Brain pericyte (primary cell): ENCODE data around the gene CASQ1.

Experiments used
- DNase-seq: peaks from one replicate; pipeline ENCODE4 v3.0.0-alpha.2; 2012; ENCODE audit warnings: low read depth, low spot score

The CASQ1 gene

GRCh38 chr1:160189649-160190625, at the start of gene CASQ1:
Gene CASQ1 (plus strand): TSS chr1:160190575. CDS start chr1:160190752, 177 bp downstream.
- DNase-seq: no peak

- DNase-seq: no peak
Measured at GRCh38 chr1:160143695-160144094, 46.7 kb upstream of the CASQ1 start.

GRCh38 chr1:160144921-160145320, 45.5 kb upstream of the CASQ1 start:
- DNase-seq: no peak

DNA sequence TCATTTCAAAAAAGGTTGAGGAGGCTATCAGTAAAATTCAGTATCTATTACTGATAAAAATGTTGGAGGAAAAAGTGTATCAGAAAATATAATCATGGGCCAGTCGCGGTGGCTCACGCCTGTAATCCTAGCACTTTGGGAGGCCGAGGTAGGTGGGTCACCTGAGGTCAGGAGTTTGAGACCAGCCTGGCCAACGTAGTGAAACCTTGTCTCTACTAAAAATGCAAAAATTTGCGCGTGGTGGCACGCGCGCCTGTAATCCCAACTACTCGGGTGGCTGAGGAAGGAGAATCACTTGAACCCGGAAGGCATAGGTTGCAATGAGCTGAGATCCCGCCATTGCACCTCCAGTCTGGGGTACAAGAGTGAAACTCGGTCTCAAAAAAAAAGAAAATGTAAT, 44.3 kb upstream of the CASQ1 start:
- no peak for DNase-seq

GRCh38 chr1:160148121-160148520, 42.3 kb upstream of the CASQ1 start:
- DNase-seq: no peak

GRCh38 chr1:160149233-160149632, 41.1 kb upstream of the CASQ1 start:
- no peak for DNase-seq

- DNase-seq: no peak
Measured at GRCh38 chr1:160149716-160150115, 40.7 kb upstream of the CASQ1 start.

GRCh38 chr1:160151303-160151702, 39.1 kb upstream of the CASQ1 start, which contains the start of gene ATP1A4:
Gene ATP1A4 (plus strand): TSS chr1:160151603. CDS start chr1:160152041, 438 bp downstream.
- no peak for DNase-seq

DNA sequence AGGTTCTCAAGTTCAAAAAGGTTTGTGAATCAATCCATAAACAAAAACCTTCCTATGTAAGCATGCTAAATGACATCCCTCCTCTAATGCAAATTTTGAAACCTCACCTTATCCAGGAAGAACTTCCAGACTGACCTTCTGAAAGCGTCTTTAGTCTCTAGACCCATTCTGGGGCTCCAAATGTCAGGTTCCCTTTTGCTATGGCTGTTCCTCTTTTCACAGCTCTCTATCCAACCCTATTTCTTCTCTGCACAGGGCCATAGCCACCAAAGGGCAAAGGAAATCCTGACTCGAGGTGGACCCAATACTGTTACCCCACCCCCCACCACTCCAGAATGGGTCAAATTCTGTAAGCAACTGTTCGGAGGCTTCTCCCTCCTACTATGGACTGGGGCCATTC, 35.6 kb upstream of the CASQ1 start:
- DNase-seq: no peak

GRCh38 chr1:160156361-160156760, 34.0 kb upstream of the CASQ1 start:
- DNase-seq: no peak

DNA sequence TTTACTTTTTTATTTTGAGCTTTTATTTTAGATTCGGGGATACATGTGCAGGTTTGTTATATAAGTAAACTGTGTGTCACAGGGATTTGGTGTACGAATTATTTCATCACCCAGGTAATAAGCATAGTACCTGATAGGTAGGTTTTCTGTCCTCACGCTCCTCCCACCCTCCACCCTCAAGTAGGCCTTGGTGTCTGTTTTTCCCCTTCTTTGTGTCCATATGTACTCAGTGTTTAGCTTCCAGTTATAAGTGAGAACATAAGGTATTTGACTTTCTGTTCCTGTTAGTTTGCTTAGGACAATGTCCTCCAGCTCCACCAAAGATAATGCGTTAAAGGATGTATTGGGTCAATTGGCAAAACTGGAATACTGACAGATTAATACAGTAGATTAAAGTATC, 33.2 kb upstream of the CASQ1 start:
- no peak for DNase-seq

GRCh38 chr1:160158031-160158430, 32.3 kb upstream of the CASQ1 start:
- no peak for DNase-seq

- DNase-seq: no peak
Measured at GRCh38 chr1:160158534-160158933, 31.8 kb upstream of the CASQ1 start.

DNA sequence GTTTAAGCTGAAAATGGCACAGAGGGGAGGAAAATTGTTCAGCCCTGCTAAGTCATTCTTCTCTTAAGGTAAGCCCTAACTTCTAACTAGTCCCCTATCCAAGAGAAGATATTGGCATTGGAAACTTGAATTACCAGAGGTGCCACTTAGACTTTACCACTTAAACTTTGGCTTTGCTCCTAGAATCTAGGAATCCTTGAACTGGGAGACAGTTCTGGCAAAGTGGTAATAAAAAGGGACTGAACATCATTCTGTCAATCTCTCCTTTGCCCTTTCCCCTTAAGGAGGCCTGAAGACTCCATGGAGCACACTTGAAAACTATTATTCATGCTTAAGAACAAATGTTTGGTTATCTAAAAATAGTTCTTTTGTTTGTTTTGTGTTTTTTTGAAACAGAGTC, 30.5 kb upstream of the CASQ1 start:
- no peak for DNase-seq

DNA sequence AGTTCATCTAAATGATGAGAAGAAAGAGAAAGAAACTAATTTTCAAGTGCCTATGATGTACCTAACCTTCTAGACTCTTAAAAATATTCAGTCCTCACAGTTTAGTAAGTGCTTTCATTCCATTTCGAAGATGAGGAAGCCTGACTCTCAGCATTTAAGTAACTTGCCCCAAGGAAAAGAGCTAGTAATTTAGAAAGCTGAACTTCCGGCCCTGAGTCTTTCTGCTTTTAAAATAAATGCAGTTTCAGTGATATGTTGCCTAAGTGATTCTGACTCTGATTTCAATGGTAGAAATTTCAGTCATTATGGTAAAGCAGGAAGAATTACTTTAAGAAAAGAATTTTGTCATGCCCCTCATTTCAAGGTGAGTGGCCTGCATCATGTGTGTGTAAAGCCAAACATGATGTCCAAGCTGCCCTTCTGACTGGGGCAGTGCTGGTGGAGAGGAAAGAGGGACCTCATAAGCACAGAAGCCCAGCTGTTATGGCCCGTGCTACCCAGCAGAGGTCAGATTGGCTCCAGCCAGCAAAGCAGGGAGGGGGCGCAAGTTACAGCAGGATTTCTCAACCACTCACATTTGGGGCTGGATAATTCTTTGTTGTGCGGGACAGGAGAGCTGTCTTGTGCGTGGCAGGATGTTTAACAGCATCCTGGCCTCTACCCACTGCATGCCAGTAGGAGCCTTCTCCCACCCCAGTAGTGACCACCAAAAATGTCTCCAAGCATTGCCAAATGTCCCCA, 28.2 kb upstream of the CASQ1 start:
- no peak for DNase-seq

GRCh38 chr1:160162931-160163330, 27.4 kb upstream of the CASQ1 start:
- DNase-seq: no peak

DNA sequence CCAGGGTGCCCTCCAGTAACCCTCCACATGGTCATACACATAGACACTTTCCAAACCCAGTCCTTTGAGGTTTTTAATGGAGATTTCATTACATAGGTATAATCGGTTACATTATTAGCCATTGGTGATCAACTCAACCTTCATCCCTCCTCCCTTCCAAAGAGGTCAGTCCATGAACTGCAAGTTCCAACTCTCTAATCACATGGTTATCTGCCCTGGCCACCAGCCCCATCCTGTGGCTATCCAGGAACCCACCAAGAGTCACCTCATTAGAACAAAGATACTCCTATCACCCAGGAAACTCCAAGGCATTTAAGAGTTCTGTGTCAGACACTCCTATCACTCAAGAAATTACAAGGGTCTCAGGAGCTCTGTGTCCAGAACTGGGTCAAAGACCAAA, 26.8 kb upstream of the CASQ1 start:
- no peak for DNase-seq

DNA sequence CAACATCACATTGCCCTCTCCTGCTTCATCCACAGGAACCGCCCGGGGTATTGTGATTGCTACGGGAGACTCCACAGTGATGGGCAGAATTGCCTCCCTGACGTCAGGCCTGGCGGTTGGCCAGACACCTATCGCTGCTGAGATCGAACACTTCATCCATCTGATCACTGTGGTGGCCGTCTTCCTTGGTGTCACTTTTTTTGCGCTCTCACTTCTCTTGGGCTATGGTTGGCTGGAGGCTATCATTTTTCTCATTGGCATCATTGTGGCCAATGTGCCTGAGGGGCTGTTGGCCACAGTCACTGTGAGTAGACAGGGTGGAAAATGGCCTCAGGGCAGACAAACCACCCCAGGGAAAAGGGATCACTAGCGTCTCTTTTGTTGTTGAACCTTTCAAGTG, 26.3 kb upstream of the CASQ1 start:
- DNase-seq: no peak

DNA sequence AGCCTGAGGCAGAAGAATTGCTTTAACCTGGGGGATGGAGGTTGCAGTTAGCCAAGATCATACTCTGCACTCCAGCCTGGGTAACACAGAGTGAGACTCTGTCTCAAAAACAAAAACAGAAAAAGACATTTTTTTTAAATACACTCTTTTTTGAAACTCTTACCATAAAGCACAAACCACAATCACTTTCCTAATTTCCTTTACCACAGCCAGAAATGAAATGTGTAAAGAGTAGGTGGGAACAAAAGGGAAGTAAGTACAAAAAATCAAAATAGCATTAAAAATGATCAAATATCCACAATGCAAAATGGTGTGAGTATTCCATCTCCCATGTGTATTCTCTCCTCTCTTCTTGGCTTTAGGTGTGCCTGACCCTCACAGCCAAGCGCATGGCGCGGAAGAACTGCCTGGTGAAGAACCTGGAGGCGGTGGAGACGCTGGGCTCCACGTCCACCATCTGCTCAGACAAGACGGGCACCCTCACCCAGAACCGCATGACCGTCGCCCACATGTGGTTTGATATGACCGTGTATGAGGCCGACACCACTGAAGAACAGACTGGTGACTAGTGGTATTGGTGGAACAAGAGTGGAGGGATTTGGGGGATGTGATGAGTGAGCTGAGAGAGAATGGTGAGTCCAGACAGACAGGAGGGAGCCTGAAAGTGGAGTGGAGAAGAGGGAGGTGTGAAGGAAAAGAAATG, 24.1 kb upstream of the CASQ1 start:
- no peak for DNase-seq

DNA sequence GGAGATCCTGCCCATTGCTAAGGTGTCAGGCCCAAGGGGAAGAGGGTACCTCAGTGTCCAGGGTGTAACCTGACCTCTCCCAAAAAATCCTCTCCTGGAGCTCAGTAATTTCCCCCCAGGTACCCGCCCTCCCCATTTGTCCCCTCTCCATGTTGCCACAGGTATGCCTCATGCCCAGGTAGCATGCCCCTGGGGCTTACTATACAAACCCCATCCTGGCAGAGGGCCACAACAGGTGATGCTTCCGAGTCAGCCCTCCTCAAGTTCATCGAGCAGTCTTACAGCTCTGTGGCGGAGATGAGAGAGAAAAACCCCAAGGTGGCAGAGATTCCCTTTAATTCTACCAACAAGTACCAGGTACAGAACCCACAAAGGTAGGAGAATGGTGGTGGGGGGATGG, 23.3 kb upstream of the CASQ1 start:
- DNase-seq: no peak

DNA sequence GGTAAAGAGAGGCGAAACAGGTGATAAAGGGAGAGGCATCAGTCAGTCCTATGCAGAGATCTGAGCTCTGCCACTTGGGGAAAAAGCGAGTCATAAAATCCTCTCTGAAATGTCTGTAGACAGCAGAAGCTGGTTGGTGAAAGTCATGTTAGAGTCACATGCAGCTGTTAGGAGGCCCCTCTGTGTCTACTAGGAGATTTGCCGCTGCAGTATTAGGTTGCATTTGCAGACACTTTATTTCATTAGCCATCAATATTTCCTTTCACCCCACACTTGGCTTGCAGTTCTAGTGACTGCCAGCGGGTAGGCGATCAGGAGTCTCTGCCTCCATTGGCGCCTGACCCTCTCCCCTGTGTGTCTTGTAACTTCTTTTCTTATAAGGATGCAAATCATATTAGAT, 22.8 kb upstream of the CASQ1 start:
- no peak for DNase-seq

- DNase-seq: no peak
Measured at GRCh38 chr1:160168016-160168415, 22.4 kb upstream of the CASQ1 start.
